ENCODE measurements around the gene ARX.

ARX gene

GRCh38 chrX:24955372-24955930 is 60.3 kb downstream of the ARX start:
- no peak for ATAC-seq
- TF ChIP-seq BACH2 (CRISPR knock-in tag; IDR thresholded peaks at IDR 0.05; ENCODE audit: borderline replicate concordance) (no peak), PATZ1 (CRISPR knock-in tag; IDR thresholded peaks at IDR 0.05; ENCODE audit: borderline replicate concordance) (no peak), CREB5 (CRISPR knock-in tag; IDR thresholded peaks at IDR 0.05; ENCODE audit: low read depth) (no peak), ESRRG (CRISPR knock-in tag; IDR thresholded peaks at IDR 0.05) (no peak)

- no peak for ATAC-seq
- TF ChIP-seq ZFP3 (CRISPR knock-in tag; IDR thresholded peaks at IDR 0.05) (no peak), PATZ1 (CRISPR knock-in tag; IDR thresholded peaks at IDR 0.05; ENCODE audit: borderline replicate concordance) (no peak), TCF4 (CRISPR knock-in tag; IDR thresholded peaks at IDR 0.05; ENCODE audit: borderline replicate concordance) (no peak)
Measured at GRCh38 chrX:24954732-24955131, 61.0 kb downstream of the ARX start.
